Stimulated activated CD4-positive, alpha-beta T cell treated with anti-CD3 and anti-CD28 coated beads, Interleukin-12 subunit alpha, Interleukin-12 subunit beta, amount 100 ng/mL, for 4 hours (primary cell): ENCODE measurements around the gene FGF1.
"Not testable (repeated sequence)": the region's sequence is repeated elsewhere in the genome, so short reads cannot be mapped to it uniquely, and the experiment has no call there.

ENCODE experiments used
- DNase-seq: peaks from one replicate; pipeline ENCODE4 v3.0.0-alpha.2; 2020

Gene FGF1

GRCh38 chr5:142667831-142668230 lies 18.1 kb downstream of the FGF1 start:
- DNase-seq = no peak

DNA sequence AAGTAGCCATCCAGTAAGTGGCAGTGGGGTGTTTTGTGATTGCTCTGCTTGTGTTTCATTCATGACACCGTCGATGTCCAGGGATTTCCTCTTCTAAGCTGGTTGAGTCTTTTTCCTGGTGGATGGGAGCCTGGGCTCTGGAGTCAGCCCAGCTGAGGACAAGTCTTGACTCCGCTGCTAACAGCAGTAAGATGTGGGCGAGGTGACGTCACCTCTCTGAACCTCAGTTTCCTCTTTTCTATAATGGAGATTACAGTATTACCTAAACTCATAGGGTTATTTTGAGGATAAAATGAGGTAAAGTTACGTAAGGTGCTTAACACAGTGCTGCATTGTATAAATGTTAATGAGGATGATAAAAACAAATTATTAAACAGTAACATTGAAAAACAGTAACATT lies 21.3 kb downstream of the FGF1 start:
- no peak for DNase-seq

DNA sequence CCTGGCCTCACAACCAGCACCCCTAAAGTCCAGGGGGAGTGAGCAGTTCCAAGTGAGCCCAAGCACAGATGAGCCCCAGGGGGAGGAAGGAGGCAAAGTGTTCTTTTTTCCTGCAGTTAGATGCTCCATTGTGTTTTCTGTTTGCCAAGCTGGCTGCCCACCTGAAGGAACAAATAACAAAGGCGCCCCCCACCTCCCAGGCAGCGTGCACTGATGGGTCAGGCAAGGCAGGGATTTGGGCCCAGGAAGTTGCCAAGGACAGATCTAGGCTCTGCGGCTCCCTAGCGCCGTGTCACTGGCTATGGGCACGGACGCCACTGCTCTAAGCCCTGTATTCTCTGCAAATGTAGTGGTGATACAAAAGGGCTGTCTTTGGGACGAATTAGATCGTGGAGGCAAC lies 21.8 kb downstream of the FGF1 start:
- DNase-seq = no peak

- DNase-seq = no peak
Observed at GRCh38 chr5:142663246-142663645, 22.6 kb downstream of the FGF1 start.

DNA sequence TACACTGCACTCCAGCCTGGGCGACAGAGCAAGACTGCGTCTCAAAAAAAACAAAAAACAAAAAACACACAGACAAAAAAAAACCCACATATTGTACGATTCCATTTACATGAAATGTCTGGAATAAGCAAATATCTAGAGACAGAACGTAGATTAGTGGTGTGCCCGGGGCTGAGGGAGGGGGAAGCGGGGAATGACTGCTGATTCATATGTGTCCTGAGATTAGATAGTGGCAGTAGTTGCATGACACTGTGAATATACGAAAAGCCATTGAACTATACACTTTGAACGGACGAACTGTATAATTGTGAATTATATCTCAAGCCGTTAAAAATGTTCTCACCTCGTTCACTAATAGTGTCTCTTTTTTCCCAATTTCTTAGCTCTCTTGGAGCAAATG lies 23.9 kb downstream of the FGF1 start:
- DNase-seq = no peak

GRCh38 chr5:142661143-142661542 lies 24.7 kb downstream of the FGF1 start:
- no peak for DNase-seq

GRCh38 chr5:142660731-142661130 lies 25.2 kb downstream of the FGF1 start:
- DNase-seq = no peak

GRCh38 chr5:142660196-142660595 lies 25.7 kb downstream of the FGF1 start:
- no peak for DNase-seq

DNA sequence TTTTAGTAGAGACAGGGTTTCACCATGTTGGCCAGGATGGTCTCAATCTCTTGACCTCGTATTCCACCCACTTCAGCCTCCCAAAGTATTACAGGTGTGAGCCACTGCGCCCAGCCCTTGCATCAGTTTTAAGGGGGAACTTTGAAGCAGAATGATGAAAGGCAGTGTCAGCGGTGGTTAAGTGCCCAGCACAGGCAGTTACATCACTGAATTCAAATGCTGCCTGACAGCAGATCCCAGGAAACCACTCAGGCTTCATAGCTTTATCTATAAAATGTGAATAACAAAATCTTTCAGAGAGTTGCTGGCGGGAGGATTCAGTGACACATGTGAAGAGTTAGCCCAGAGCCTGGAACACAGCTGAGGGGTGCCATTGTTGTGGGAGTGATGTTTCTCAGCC lies 26.5 kb downstream of the FGF1 start:
- no peak for DNase-seq

- DNase-seq = no peak
Observed at GRCh38 chr5:142658278-142658677, 27.6 kb downstream of the FGF1 start.

DNA sequence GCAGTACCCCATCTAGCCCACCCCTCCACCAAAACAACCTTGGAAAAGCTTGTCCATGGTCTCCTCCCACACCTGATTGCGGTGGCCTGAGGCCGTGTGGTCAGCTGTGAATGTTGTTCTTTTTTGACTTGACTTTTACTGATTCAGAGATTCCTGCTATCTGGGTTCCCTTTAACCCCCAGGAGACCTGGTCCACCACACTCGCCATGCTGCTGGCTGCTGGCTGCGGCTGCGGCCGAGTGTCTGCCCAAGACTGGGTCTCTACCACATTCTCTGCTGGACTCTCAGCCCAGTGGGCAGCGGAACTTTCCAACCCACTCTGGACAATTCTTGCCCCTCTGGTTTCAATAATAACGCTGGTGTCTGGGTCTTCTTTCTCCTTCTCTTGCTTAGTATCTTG lies 28.4 kb downstream of the FGF1 start:
- DNase-seq = no peak

DNA sequence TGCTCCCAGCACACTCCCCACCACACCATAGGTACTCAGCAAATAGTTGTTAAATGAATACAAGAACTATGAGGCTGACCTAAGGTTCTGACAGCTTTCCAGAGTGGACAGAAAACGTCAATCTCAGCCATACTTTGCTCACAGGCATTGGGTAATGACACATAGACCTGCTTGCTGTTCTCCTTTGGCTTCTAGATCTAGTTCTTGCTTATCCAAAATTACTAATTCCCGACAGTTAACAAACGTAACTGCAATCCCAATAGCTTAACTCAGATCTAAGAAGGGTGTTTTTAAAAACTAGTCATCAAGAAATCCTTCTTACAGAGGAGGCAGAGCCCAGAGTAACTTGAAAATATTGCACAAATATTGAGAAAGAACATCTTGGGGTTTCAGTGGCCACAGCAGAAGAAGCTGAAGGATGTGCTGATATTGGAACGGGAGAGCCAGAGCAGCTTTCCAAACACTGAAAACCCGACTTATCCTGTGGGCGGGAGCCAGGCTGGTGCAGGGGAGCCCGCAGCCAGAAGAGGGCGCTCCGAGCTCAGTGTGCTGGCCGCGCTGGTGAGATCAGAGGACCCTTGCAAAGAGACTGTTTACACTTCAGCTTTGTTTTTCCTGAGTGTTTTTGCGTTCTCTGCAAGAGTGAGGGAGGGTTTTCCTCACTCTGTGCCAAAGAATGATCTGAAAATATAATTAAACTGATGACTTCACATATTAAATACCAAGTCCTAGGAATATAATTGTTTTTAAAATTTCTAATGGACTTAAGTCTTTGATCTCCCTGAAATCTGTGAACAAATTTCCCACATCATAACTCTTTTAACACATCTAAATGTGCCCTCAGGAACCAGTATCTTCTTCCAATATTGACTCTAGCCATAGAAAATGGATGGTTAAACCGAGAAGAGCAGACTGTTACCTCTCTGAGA lies 30.3 kb downstream of the FGF1 start:
- DNase-seq = peak; percentile 69

DNA sequence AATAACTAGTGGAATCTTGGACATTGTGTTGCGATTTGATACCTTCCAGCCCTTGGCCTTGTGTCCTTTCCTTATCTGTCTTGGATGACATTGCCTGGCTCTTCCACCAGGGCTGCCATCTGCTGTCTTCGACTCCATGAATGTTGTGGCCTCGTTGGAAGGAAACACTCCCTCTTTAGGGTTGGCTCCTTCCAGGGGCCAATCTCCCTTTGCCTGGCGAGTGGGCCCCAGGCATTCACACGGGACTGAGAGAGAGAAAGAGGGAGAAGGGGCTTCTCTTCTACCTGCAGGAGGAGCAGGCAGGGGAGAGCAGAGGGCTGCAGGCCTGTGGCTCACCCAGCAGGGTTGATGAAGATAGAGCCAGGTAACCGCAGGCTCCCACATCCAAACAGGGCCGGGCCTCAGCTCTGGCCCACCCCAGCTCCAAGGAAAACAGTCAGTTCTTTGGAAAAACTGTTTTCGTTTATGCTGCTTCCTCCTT lies 31.3 kb downstream of the FGF1 start:
- no peak for DNase-seq

DNA sequence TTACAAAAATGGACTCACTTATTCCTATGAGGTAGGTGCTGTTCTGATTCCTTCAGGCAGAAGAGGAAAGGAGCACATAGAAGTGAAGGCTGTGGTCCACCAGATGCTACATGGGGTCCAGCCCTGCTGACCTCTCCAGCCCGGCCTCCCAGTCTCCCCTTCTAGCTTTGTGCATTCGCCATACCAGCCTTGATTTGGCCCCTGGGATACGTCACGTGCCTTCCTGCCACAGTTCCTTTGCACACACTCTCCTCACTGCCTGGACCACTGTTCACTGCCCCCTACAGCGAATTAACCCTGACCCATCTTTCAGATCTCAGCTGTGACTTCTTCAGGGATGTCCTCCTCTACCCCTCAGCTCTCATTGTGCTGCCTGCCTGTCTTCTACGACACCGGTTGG lies 32.6 kb downstream of the FGF1 start:
- no peak for DNase-seq

- no peak for DNase-seq
Observed at GRCh38 chr5:142652563-142652962, 33.3 kb downstream of the FGF1 start.

DNA sequence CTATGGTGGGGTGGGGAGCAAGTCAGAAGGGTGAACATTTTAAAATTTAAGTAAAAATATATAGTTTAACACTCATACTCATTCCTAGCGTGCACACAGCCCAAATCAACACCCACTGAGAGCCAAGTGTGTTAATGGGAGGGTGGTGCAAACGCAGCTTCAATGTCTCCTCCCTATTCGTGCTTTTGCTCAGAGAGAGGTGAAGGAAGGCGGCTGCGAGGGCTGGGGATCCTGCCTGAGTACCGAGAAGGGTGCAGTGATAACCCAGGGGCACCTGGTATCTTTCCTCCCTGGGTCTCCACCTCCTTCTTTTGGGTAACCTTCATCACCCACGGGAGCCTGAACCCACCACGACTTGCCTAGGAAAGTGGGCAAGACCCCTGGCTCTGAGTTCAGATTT lies 35.0 kb downstream of the FGF1 start:
- no peak for DNase-seq

DNA sequence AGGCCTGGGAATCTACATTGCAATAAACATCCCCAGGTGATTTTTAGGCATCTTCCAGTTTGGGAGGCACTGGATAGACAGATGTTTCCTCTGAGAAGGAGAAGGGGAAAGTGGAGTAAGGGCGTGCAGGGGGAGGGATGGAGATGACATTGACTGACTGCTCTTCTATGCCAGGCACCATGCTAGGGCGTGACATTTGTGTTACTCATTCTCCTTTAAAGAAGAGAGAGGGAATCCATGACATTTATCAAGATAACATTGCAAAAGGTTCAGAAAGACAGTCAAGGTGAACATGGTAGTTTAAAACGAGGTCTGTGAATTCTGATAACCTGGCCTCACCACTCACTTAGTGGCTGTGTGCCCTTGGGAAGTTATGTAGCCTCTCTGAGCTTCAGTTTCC lies 35.8 kb downstream of the FGF1 start:
- DNase-seq = no peak

DNA sequence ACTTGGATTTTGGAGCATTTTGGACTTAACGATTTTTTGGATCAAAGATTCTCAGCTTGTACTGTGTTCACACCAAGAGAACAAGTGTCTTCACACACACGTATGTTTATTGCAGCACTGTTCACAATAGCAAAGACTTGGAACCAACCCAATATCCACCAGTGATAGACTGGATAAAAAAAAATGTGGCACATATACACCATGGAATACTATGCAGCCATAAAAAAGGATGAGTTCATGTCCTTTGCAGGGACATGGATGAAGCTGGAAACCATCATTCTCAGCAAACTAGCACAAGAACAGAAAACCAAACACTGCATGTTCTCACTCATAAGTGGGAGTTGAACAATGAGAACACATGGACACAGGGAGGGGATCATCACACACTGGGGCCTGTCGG lies 37.8 kb downstream of the FGF1 start:
- not testable (repeated sequence) for DNase-seq

GRCh38 chr5:142645456-142645855 lies 40.4 kb downstream of the FGF1 start:
- DNase-seq = no peak

- no peak for DNase-seq
Observed at GRCh38 chr5:142644640-142645361, 41.1 kb downstream of the FGF1 start.

GRCh38 chr5:142644127-142644526 lies 41.8 kb downstream of the FGF1 start:
- no peak for DNase-seq

GRCh38 chr5:142643634-142644033 lies 42.3 kb downstream of the FGF1 start:
- no peak for DNase-seq

GRCh38 chr5:142642427-142642826 lies 43.5 kb downstream of the FGF1 start:
- DNase-seq = no peak

DNA sequence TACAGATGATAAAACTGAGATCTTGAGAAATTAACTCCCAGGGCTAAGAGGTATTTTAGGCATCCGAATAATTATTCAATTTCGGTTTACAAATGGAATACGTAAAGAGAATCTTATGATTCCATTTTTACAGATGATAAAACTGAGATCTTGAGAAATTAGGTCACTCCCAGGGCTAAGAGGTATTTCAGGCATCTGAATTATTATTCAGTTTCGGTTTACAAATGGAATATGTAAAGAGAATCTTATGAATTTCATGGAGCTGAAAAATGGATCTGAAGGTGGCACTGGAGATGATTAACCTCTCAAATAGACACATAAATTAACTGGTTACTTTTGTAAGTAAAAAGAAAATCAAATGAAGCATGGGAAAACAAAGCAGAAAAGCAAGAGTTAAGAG lies 44.2 kb downstream of the FGF1 start:
- no peak for DNase-seq
